ENCODE data around the gene TMEM254. TPM values are rescaled to one million over a fixed set of nuclear protein-coding genes. Genes with fewer than 3 reads are reported as not detected.
"Not testable (repeated sequence)": the region's sequence is repeated elsewhere in the genome, so short reads cannot be mapped to it uniquely, and the experiment has no call there.

TMEM254 gene
- 24.8 TPM for total RNA-seq

- ATAC-seq, result peak; percentile 94
- peak; percentile 95 for DNase-seq (ENCODE audit: low spot score)
Observed at GRCh38 chr10:80078448-80079311, at the start of gene TMEM254. Gene TMEM254, plus strand, starts transcription at chr10:80078665. Its CDS starts 35 bp downstream, at chr10:80078700.

- peak; percentile 36 for ATAC-seq
- not testable (repeated sequence) for DNase-seq (ENCODE audit: low spot score)
Observed at GRCh38 chr10:80029205-80029604, 49.3 kb upstream of the TMEM254 start.

GRCh38 chr10:80029865-80030264, 48.6 kb upstream of the TMEM254 start:
- not testable (repeated sequence) for DNase-seq (ENCODE audit: low spot score)
- peak; percentile 69 for ATAC-seq

- DNase-seq (ENCODE audit: low spot score) (no peak), ATAC-seq (no peak)
Observed at GRCh38 chr10:80032503-80032902, 46.0 kb upstream of the TMEM254 start.

GRCh38 chr10:80034766-80035165, 43.7 kb upstream of the TMEM254 start:
- not testable (repeated sequence) for DNase-seq (ENCODE audit: low spot score); ATAC-seq

- not testable (repeated sequence) for ATAC-seq; DNase-seq (ENCODE audit: low spot score)
Observed at GRCh38 chr10:80035430-80035829, 43.0 kb upstream of the TMEM254 start.

- not testable (repeated sequence) for ATAC-seq; DNase-seq (ENCODE audit: low spot score)
Observed at GRCh38 chr10:80036921-80037500, 41.5 kb upstream of the TMEM254 start.

GRCh38 chr10:80038226-80038625, 40.2 kb upstream of the TMEM254 start:
- ATAC-seq; DNase-seq (ENCODE audit: low spot score): not testable (repeated sequence)

GRCh38 chr10:80041162-80041561, 37.3 kb upstream of the TMEM254 start:
- ATAC-seq, result no peak
- no peak for DNase-seq (ENCODE audit: low spot score)

- ATAC-seq, result peak; percentile 41
- not testable (repeated sequence) for DNase-seq (ENCODE audit: low spot score)
Observed at GRCh38 chr10:80044935-80045334, 33.5 kb upstream of the TMEM254 start.

- DNase-seq (ENCODE audit: low spot score) (peak; percentile 76), ATAC-seq (peak; percentile 99)
Observed at GRCh38 chr10:80046629-80047441, 31.6 kb upstream of the TMEM254 start.

GRCh38 chr10:80050752-80051151, 27.7 kb upstream of the TMEM254 start:
- no peak for DNase-seq (ENCODE audit: low spot score)
- no peak for ATAC-seq

- DNase-seq (ENCODE audit: low spot score), result no peak
- ATAC-seq, result no peak
Observed at GRCh38 chr10:80051993-80052392, 26.5 kb upstream of the TMEM254 start.

- DNase-seq (ENCODE audit: low spot score), result no peak
- ATAC-seq, result no peak
Observed at GRCh38 chr10:80055760-80056159, 22.7 kb upstream of the TMEM254 start.

GRCh38 chr10:80057171-80057570, 21.3 kb upstream of the TMEM254 start:
- no peak for DNase-seq (ENCODE audit: low spot score)
- no peak for ATAC-seq

GRCh38 chr10:80064120-80064886, 14.2 kb upstream of the TMEM254 start:
- ATAC-seq, result no peak

GRCh38 chr10:80066809-80067208, 11.7 kb upstream of the TMEM254 start:
- no peak for ATAC-seq
- DNase-seq (ENCODE audit: low spot score), result no peak

More at GRCh38 chr10:80064120-80064886, 14.2 kb upstream of the TMEM254 start:
- no peak for DNase-seq (ENCODE audit: low spot score)

GRCh38 chr10:80067821-80068220, 10.6 kb upstream of the TMEM254 start:
- ATAC-seq, result not testable (repeated sequence)

GRCh38 chr10:80068270-80068669, 10.2 kb upstream of the TMEM254 start:
- ATAC-seq (no peak), DNase-seq (ENCODE audit: low spot score) (no peak)

More at GRCh38 chr10:80067821-80068220, 10.6 kb upstream of the TMEM254 start:
- DNase-seq (ENCODE audit: low spot score), result not testable (repeated sequence)

GRCh38 chr10:80070057-80070456, 8.4 kb upstream of the TMEM254 start:
- ATAC-seq (no peak), DNase-seq (ENCODE audit: low spot score) (no peak)

Measured in left lobe of liver (tissue), 2 donors.